Loucy (cell line): ENCODE measurements around the gene RPL13.

ENCODE experiments used
- H2AFZ ChIP-seq: fragments of 200-600 bp; sonication (generic); 2 replicates; pipeline ENCODE4 v1.6.0; 2016; ENCODE audit warnings: antibody characterized with exemption, mild to moderate bottlenecking, low read length, moderate library complexity
- H3F3A ChIP-seq: fragments of 200-600 bp; 2 replicates; pipeline ENCODE4 v1.6.0; 2016; ENCODE audit warnings: antibody characterized with exemption, low read depth, mild to moderate bottlenecking
- H3K27me3 ChIP-seq: fragments of 200-600 bp; sonication (generic); 2 replicates; pipeline ENCODE4 v1.6.1; 2014; ENCODE audit warnings: low read length, mild to moderate bottlenecking; ENCODE audit not compliant: insufficient read depth, poor library complexity, severe bottlenecking
- H3K36me3 ChIP-seq: fragments of 200-600 bp; sonication (generic); 2 replicates; pipeline ENCODE4 v1.6.1; 2016; ENCODE audit warnings: low read length; ENCODE audit not compliant: insufficient read depth
- H3K4me1 ChIP-seq: fragments of 200-600 bp; sonication (generic); 2 replicates; pipeline ENCODE4 v1.5.1; 2014; ENCODE audit warnings: low read length, mild to moderate bottlenecking; ENCODE audit not compliant: insufficient read depth, poor library complexity, severe bottlenecking
- H3K4me2 ChIP-seq: fragments of 200-600 bp; sonication (generic); 2 replicates; pipeline ENCODE4 v1.6.0; 2014; ENCODE audit warnings: antibody characterized with exemption, low read length, low read depth, mild to moderate bottlenecking; ENCODE audit not compliant: poor library complexity, severe bottlenecking
- H3K4me3 ChIP-seq: fragments of 200-600 bp; sonication (generic); 2 replicates; pipeline ENCODE4 v1.5.1; 2014; ENCODE audit warnings: low read length, mild to moderate bottlenecking, mixed read lengths; ENCODE audit not compliant: poor library complexity, severe bottlenecking
- H3K79me2 ChIP-seq: fragments of 200-600 bp; sonication (generic); 2 replicates; pipeline ENCODE4 v1.6.1; 2014; ENCODE audit warnings: low read length; ENCODE audit not compliant: insufficient read depth
- H3K9ac ChIP-seq: fragments of 200-600 bp; sonication (generic); 2 replicates; pipeline ENCODE4 v1.6.0; 2014; ENCODE audit warnings: mild to moderate bottlenecking, low read depth, low read length, moderate library complexity; ENCODE audit not compliant: poor library complexity, severe bottlenecking
- H3K9me2 ChIP-seq: fragments of 200-600 bp; sonication (generic); replicated peaks from 2 replicates; pipeline ENCODE4 v1.6.1; 2016; ENCODE audit warnings: low read depth, low read length, mixed read lengths
- H3K9me3 ChIP-seq: fragments of 200-600 bp; sonication (generic); 2 replicates; pipeline ENCODE4 v1.6.1; 2014; ENCODE audit warnings: mild to moderate bottlenecking, antibody characterized with exemption, low read length, low read depth; ENCODE audit not compliant: insufficient read depth
- H4K20me1 ChIP-seq: fragments of 200-600 bp; sonication (generic); 2 replicates; pipeline ENCODE4 v1.6.0; 2014; ENCODE audit warnings: antibody characterized with exemption, low read length, mild to moderate bottlenecking; ENCODE audit not compliant: insufficient read depth, poor library complexity, severe bottlenecking
- EZH2phosphoT487 ChIP-seq: fragments of 200-600 bp; IDR thresholded peaks from 2 replicates; pipeline ENCODE4 v1.6.1; 2018; ENCODE audit warnings: antibody characterized with exemption, mild to moderate bottlenecking, moderate library complexity, borderline replicate concordance
- TF ChIP-seq, protein P1 (sequence below): fragments of 200-600 bp; sonication (generic); conservative IDR thresholded peaks from 2 replicates; pipeline ENCODE4 v1.5.1; 2014; ENCODE audit warnings: mild to moderate bottlenecking, antibody characterized with exemption, low read length

Gene RPL13

DNA sequence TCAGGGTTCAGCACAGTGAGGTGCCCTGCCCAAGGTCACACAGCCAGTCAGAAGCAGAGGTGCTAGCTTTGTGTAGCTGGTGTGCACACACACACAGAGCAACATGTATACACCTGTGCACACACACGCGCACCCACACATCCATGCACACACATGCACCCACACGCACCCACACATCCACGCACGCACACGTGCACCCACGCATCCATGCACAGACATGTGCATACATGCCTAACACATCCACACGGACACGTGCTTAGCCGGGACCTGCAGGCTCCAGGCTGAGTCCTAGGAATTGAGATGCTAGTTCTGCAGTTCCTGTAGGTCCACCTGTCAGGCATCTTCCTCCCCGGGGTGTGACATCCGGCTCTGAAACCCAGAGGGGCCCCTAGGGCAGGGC is 39.9 kb downstream of the RPL13 start:
- no peaks in the 10 kb centered on the region for H3K9me3 ChIP-seq
- peaks cover 9% of the 10 kb centered on the region for H3K4me1 ChIP-seq
- no peaks in the 10 kb centered on the region for H4K20me1 ChIP-seq
- H3K36me3 ChIP-seq: no peaks in the 10 kb centered on the region
- H3F3A ChIP-seq: no peaks in the 10 kb centered on the region
- H2AFZ ChIP-seq: no peak overlapping the region
- H3K27me3 ChIP-seq: no peaks in the 10 kb centered on the region
- H3K9ac ChIP-seq: no peak overlapping the region
- no peak overlapping the region for H3K4me3 ChIP-seq
- TF ChIP-seq, protein P1, sequence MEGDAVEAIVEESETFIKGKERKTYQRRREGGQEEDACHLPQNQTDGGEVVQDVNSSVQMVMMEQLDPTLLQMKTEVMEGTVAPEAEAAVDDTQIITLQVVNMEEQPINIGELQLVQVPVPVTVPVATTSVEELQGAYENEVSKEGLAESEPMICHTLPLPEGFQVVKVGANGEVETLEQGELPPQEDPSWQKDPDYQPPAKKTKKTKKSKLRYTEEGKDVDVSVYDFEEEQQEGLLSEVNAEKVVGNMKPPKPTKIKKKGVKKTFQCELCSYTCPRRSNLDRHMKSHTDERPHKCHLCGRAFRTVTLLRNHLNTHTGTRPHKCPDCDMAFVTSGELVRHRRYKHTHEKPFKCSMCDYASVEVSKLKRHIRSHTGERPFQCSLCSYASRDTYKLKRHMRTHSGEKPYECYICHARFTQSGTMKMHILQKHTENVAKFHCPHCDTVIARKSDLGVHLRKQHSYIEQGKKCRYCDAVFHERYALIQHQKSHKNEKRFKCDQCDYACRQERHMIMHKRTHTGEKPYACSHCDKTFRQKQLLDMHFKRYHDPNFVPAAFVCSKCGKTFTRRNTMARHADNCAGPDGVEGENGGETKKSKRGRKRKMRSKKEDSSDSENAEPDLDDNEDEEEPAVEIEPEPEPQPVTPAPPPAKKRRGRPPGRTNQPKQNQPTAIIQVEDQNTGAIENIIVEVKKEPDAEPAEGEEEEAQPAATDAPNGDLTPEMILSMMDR: no peak
- no peak for TF ChIP-seq EZH2phosphoT487
- H3K9me2 ChIP-seq: no peaks in the 10 kb centered on the region
- no peak overlapping the region for H3K4me2 ChIP-seq
- no peaks in the 10 kb centered on the region for H3K79me2 ChIP-seq

DNA sequence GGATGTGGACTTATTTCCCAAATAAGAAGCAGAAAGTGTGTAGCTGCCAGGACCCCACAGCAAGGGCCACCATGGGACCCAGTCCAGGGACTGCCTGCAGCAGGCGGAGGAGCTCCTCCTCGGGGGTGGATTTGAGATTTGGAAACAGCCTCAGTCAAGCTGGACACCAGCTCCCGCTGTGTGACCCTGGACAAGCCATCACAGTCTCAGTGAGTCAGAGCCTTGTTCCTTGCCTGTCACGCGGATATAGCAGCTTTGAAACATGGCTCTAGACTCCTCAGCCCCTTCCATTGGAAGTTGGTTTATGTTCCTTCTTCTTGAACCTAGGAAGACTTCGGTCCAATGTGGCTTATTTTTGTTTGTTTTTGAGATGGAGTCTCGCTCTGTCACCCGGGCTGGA is 40.5 kb downstream of the RPL13 start:
- Histone ChIP-seq H3K27me3 (no peaks in the 10 kb centered on the region), H3K79me2 (no peaks in the 10 kb centered on the region), H3K9ac (no peak overlapping the region), H3K4me1 (peaks cover 9% of the 10 kb centered on the region), H3K4me2 (no peak overlapping the region), H3K9me2 (no peaks in the 10 kb centered on the region), H3K36me3 (no peaks in the 10 kb centered on the region), H3K4me3 (no peak overlapping the region), H3F3A (no peaks in the 10 kb centered on the region), H4K20me1 (no peaks in the 10 kb centered on the region), H2AFZ (no peak overlapping the region), H3K9me3 (no peaks in the 10 kb centered on the region)
- TF ChIP-seq, protein P1: no peak
- TF ChIP-seq EZH2phosphoT487: no peak

DNA sequence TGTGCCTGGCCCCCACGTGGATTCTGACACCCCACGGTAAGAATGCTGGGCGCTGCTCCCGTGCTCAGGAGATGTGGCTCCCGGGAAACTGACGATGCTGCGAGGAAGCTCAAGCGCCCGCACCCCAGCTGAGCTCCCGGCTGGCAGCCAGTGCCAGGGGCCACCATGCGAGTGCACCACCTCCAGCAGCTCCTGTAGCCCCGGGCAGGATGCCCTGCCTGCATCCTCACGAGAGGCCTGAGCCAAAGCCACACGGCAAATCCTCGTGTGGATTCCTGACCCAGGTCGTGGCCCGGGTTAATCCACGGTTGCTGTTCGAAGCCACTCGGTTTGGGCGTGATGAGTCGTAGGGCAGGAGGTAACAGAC is 41.4 kb downstream of the RPL13 start:
- H3K9me2 ChIP-seq: no peaks in the 10 kb centered on the region
- no peaks in the 10 kb centered on the region for H3K9me3 ChIP-seq
- no peak overlapping the region for H3K4me3 ChIP-seq
- H3K4me1 ChIP-seq: peaks cover 9% of the 10 kb centered on the region
- H2AFZ ChIP-seq: no peak overlapping the region
- H4K20me1 ChIP-seq: no peaks in the 10 kb centered on the region
- H3K9ac ChIP-seq: no peak overlapping the region
- TF ChIP-seq, protein P1: no peak
- no peak for TF ChIP-seq EZH2phosphoT487
- H3K79me2 ChIP-seq: no peaks in the 10 kb centered on the region
- no peaks in the 10 kb centered on the region for H3K36me3 ChIP-seq
- no peaks in the 10 kb centered on the region for H3F3A ChIP-seq
- peak overlapping the region; percentile 54 for H3K4me2 ChIP-seq
- H3K27me3 ChIP-seq: no peaks in the 10 kb centered on the region
